ENCODE results near the gene C15orf62. TPM values are rescaled to one million over a fixed set of nuclear protein-coding genes. Genes with fewer than 3 reads are reported as not detected.

Gene C15orf62
- polyA plus RNA-seq, 1 donor from 2014 or later = not detected

GRCh38 chr15:40744815-40745152 lies 25.0 kb upstream of the C15orf62 start:
- no peaks in the 10 kb centered on the region for H4K20me1 ChIP-seq (ENCODE audit: insufficient read depth)
- no peaks in the 10 kb centered on the region for H3K27me3 ChIP-seq (ENCODE audit: insufficient read depth, low read depth, low read length)
- H3F3A ChIP-seq (ENCODE audit: insufficient read depth, low read length, poor library complexity, severe bottlenecking) = no peaks in the 10 kb centered on the region
- no peak overlapping the region for H3K4me3 ChIP-seq (ENCODE audit: low read length)
- H3K4me2 ChIP-seq (ENCODE audit: low read length) = no peak overlapping the region
- no peak overlapping the region for H3K27ac ChIP-seq (ENCODE audit: low read length)
- TF ChIP-seq EZH2 (IDR thresholded peaks at IDR 0.05; ENCODE audit: borderline replicate concordance, insufficient read depth, low read length, poor library complexity, severe bottlenecking) (no peak), RAD21 (conservative IDR thresholded peaks at IDR 0.05) (no peak), SMC3 (conservative IDR thresholded peaks at IDR 0.05; ENCODE audit: poor library complexity) (no peak), REST (IDR thresholded peaks at IDR 0.05; ENCODE audit: borderline replicate concordance) (no peak)
- H3K9ac ChIP-seq (ENCODE audit: low read length) = no peak overlapping the region
- no peaks in the 10 kb centered on the region for H3K36me3 ChIP-seq (ENCODE audit: insufficient read depth, low read length)
- no peaks in the 10 kb centered on the region for H3K9me3 ChIP-seq (ENCODE audit: low read length)
- no peaks in the 10 kb centered on the region for H3K9me2 ChIP-seq (ENCODE audit: insufficient read depth, low read length)
- no peaks in the 10 kb centered on the region for H3K79me2 ChIP-seq (replicated peaks; ENCODE audit: insufficient read depth, low read length)
- no peak overlapping the region for H2AFZ ChIP-seq (ENCODE audit: low read depth, low read length)

GRCh38 chr15:40746916-40747418 lies 22.8 kb upstream of the C15orf62 start:
- H3K79me2 ChIP-seq (replicated peaks; ENCODE audit: insufficient read depth, low read length) = no peaks in the 10 kb centered on the region
- H3K9ac ChIP-seq (ENCODE audit: low read length) = no peak overlapping the region

More at GRCh38 chr15:40746916-40747418, 22.8 kb upstream of the C15orf62 start:
- H4K20me1 ChIP-seq (ENCODE audit: insufficient read depth) = no peaks in the 10 kb centered on the region
- no peak overlapping the region for H2AFZ ChIP-seq (ENCODE audit: low read depth, low read length)
- no peaks in the 10 kb centered on the region for H3K36me3 ChIP-seq (ENCODE audit: insufficient read depth, low read length)
- no peaks in the 10 kb centered on the region for H3F3A ChIP-seq (ENCODE audit: insufficient read depth, low read length, poor library complexity, severe bottlenecking)
- no peak overlapping the region for H3K4me2 ChIP-seq (ENCODE audit: low read length)
- TF ChIP-seq MXI1 (conservative IDR thresholded peaks at IDR 0.05; ENCODE audit: poor library complexity, severe bottlenecking) (no peak), EZH2 (IDR thresholded peaks at IDR 0.05; ENCODE audit: borderline replicate concordance, insufficient read depth, low read length, poor library complexity, severe bottlenecking) (no peak), TAF1 (IDR thresholded peaks at IDR 0.05; ENCODE audit: low read depth) (no peak), RAD21 (conservative IDR thresholded peaks at IDR 0.05) (no peak), EP300 (conservative IDR thresholded peaks at IDR 0.05; ENCODE audit: poor library complexity, severe bottlenecking) (no peak), POLR2AphosphoS5 (IDR thresholded peaks at IDR 0.05) (no peak), SMC3 (conservative IDR thresholded peaks at IDR 0.05; ENCODE audit: poor library complexity) (no peak), CTCF (IDR thresholded peaks at IDR 0.05; ENCODE audit: poor library complexity, severe bottlenecking) (no peak), REST (IDR thresholded peaks at IDR 0.05; ENCODE audit: borderline replicate concordance) (no peak)
- H3K9me2 ChIP-seq (ENCODE audit: insufficient read depth, low read length) = no peaks in the 10 kb centered on the region
- H3K27ac ChIP-seq (ENCODE audit: low read length) = no peak overlapping the region
- H3K4me3 ChIP-seq (ENCODE audit: low read length) = no peak overlapping the region
- no peaks in the 10 kb centered on the region for H3K9me3 ChIP-seq (ENCODE audit: low read length)
- H3K27me3 ChIP-seq (ENCODE audit: insufficient read depth, low read depth, low read length) = no peaks in the 10 kb centered on the region

All from neural cell (in vitro differentiated cells).